HG02885 (cell line): ENCODE data around the gene ALOXE3.
"Not testable (repeated sequence)": the region's sequence is repeated elsewhere in the genome, so short reads cannot be mapped to it uniquely, and the experiment has no call there.

ENCODE experiments used
- ATAC-seq: cut with Tn5 transposase; IDR thresholded peaks from one replicate; pipeline ENCODE4 v1.9.1; 2021; ENCODE audit warnings: mild to moderate bottlenecking; ENCODE audit not compliant: unreplicated experiment, poor library complexity

The ALOXE3 gene

DNA sequence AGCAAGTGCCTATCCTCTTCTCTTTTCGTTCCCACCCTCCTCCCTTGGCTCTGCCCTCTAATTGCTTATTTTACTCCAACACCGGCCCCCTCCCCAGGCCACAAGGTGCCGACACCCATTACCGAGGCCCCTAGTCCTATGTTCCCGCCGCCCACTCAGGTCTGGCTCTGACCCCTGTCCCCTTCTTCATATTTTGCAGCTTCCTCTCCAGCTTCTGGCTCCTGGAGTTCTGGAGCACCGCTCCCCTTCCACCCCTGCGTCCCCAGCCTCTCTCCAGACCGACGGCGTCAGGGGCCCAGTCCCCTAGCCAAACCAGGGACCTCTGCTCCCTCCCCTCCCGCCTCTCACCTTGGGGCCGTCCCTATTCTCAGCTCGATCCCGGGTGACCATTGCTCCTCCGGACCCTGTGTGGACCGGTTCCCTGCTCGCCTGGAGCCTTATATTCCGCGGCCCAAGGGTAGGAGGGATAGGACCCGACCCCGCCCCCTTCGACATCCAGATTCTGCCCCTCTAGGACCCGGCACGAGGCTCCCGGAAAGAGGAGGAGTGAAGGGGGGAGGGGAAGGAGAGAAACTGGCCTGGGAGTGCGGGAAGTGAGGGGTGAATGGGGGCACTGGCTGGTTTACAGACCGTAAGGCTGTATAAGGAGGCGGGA, 5.5 kb upstream of the ALOXE3 start, which contains the start of gene HES7:
HES7 (minus strand) TSS at position 412 of the 655 bp plus-strand sequence; CDS start at position 390, 22 bp downstream.
- ATAC-seq, result no peak

DNA sequence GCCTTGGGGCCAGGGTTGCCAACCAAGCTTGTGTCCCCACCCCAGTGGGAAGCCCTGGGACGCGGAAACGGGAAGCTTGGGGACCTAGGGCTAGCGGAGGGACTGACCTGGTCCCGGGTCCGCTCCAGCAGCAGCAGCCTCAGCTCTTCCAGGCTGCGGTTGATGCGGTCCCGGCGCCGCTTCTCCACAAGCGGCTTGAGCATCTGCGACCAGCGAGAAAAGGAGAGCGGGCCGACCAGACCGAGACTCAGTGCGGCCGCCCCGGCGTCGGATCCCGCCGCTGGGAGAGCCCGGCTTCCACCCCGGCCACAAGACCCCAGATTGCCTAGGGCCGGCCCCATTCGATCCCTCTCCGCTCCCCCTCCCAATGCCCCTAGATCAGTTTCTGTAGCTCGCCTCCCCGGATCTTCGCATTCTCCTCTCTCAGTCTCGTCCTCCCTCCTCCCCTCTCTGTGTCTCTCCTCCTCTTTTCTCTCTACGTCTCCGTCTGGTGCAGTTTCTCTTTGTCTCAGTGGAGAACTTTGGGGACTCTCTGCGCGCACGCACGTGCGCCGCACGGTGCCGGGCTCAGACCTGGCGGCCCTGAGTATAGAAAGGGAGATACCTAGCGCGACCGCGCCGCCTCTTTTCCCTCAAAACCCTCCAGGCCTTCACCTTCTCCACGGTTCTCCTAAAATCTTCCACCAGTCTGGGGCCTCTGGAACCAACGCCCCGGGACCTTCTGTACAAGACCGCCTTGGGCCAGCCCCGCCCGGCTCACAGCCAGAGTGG, 4.8 kb upstream of the ALOXE3 start:
- ATAC-seq, result no peak

DNA sequence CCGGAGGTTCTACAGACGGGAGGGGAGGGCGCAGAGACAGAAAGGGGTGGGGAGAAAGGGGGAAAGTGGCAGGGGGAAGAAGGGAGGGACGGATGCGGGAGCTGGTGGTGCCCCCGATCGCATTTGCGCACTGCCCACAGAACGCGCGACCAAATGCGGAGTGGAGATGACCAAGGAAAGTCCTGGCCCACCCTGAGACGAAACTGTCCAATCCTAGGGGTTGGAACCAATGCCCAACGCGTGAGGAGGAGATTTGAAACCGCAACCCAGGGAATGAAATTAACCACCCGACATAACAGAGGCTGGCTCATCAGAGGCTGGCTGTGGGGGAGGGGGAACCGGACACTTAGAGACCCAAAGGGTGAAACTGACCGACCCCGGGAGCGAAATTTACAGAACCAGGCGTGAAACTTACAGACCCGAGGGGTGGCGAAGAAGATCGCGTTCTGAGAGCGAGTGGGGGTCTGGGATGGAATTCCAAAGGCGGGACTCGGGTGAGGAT, 4.2 kb upstream of the ALOXE3 start:
- no peak for ATAC-seq

DNA sequence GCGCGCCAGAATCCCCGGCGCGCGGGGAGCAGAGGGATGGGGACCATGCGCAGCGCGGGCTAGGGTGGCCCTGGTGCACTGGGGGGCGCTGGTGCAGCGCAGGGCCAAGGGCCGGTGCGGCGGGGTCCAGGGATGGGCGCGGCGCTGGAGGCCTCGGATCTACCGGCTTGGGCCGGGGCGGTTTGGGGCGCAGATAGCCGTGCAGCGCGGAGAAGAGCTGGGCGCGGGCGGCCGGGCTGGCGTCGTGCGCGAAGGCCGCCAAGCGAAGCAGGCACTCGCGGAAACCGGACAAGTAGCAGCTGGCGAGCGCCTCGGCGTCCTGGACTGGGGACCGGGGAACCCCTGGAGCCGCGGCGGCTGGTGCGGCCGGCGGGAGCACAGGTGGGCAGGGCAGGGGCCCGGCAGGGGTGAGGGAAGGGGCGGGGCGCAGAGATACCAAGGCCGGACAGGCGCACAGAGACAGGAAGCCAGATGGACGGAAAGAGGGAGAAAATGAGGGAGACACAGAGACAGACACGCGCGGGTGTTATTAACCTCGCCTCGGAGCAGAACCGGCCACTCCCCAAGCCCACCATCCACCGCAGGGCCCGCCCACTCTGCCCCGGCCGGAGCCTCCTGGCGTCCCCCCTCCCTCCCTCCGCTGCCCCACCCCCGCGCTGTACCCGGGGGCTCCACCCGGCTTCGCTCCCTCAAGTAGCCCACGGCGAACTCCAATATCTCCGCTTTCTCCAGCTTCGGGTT, 3.5 kb upstream of the ALOXE3 start:
- ATAC-seq, result peak; percentile 28

GRCh38 chr17:8121407-8121680, 3.0 kb upstream of the ALOXE3 start:
- no peak for ATAC-seq

DNA sequence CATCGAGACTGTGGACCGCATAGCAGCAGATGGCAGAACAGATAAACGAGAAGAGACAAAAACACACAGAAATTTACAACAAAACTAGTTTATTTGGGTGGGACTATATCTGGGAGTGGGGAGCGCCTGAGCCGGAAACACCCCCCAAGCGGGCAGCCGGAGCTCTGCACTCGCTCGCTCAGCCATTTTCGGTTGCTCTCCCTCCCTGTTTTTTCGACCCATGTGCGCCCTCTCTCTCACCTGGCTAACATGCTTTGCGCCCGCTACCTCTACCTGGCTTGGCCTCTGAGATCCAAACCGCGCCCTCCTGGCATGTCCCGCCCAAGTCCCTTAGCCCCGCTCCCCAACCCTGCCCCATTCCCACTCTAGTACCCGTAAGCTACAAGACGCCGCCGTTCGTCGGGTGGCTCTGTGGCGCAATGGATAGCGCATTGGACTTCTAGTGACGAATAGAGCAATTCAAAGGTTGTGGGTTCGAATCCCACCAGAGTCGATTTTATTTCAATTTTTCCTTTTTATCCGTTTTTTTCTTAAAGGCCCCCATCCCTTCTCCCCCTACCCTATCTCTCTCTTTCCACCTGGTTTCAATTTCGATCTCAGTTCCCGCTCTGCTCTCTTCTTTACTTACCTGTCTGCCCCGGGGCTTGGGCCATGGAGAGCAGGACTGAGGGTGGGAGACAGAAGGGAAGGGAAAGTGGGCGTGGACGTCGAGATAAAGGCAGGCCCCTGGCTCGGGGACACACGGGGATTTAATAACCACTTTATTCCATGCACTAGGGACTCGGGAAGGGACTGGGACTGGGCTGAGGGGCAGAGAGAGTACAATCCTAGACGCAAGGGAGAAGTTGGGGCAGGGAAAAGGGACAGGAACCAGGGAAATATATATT, 2.4 kb upstream of the ALOXE3 start:
- no peak for ATAC-seq

DNA sequence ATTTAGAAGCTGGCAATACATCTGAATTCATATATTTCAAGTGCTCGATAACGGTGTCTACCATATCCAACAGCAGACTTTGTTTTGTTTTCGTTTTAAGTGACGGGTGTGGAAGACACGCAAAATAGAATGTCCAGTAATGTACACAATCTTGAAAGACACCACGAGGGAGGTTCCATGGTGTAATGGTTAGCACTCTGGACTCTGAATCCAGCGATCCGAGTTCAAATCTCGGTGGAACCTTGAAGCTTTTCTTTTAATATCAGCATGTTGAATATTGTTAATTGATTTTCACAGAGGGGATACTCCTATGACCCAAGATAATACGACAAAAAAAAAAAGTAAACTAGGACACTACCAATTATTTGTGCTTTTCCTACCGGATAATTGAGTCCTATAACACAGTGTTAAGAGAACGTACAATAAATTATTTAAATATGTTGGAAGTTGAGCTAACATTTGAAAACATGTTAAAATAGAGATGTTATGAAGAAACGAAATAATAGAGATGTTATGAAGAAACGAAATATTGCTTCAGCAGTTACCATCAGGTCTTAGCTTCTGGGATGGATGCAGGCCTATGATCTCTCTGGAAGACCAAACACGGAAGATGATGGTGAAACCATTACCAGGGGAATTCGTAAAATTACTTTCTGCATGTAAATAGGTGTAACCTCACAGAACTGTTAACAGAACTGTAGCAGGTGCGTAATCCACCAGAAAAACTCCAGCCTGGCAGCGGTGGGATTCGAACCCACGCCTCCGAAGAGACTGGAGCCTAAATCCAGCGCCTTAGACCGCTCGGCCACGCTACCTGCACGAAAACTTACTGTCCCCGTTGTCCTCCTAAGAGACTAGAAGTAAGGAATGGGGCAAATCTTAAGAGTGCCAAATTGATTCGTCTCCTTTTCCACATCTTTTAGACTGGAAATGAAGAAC, 1.5 kb upstream of the ALOXE3 start:
- peak; percentile 36 for ATAC-seq

DNA sequence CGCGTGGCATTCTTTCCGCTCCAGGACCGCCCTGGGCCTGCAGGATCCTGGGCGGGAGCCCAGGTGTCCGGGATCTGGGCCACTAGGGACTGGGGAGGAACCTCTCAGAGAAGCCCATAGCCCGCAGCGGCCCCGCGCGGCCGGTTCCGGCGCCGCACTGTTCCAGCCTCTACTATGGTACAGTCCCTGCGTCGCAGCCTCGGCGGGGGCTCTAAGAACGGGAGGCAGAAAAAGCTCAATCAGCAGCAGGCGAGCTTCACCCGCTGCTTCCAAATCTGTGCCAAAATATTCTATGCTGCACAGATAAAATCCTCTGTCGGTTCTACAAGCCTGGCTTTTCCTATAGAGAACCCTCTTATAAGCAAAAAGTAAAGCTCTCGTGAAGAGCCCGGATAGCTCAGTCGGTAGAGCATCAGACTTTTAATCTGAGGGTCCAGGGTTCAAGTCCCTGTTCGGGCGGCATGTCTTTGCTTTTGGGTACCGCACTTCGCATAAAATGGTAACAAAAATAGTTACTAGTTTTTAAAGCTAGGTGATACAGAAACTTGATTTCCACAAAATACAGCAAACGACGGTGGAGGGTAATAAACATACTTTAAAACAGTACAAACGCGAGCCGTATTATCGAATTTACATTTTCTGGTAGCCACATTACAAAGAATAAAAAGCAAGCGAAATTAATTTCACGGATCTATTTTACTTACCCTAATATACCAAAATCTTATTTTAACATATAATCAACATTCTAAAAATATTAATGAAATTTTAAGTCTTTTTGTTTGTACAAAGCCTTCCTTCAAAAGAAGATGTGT, 661 bp upstream of the ALOXE3 start:
- ATAC-seq, result peak; percentile 50

- ATAC-seq, result no peak
These were observed 841 bp downstream of the ALOXE3 start for GRCh38 chr17:8117367-8117979.

- no peak for ATAC-seq
These were observed 1.5 kb downstream of the ALOXE3 start for GRCh38 chr17:8116776-8117175.

- ATAC-seq, result no peak
These were observed 7.4 kb downstream of the ALOXE3 start for GRCh38 chr17:8110907-8111306.

- no peak for ATAC-seq
These were observed 7.9 kb downstream of the ALOXE3 start for GRCh38 chr17:8110456-8110804.

DNA sequence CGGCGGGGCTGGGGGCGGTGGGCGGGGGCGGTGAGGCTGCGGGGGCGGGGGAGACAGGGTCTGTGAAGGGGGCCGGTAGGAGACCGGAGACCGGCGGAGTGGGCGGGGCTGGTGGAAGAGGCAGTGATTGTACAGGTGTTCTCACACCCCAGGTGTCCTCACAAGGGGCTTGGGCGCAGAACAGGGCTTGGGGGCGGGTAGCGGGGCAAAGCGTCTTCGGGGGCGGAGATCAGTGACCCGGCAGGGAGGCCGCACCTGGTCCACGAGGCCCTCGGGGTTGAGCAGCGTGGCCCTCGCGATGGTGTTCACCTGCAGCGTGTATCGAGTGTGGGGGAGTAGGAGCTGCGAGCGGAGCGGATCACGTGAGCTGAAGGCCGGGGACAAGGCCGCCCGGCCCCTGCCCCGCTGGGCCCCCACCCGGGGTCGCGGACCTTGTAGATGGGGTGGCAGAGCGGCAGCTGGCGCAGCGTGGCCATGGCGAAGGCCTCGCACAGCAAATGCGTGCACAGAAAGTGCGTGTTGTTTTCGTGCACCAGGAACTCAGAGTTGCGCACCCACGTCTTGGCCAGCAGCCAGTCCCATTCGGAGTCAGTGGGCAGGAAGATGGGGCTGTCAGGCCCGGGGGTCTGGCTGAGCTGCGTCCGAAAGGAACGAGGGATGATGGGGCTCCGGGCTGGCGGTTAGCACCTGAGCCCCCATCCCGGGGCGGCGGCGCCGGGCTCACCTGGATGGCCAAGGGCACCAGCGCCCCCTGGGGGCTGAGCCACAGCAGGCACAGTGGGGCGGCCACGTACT, 8.5 kb downstream of the ALOXE3 start:
- ATAC-seq, result no peak

DNA sequence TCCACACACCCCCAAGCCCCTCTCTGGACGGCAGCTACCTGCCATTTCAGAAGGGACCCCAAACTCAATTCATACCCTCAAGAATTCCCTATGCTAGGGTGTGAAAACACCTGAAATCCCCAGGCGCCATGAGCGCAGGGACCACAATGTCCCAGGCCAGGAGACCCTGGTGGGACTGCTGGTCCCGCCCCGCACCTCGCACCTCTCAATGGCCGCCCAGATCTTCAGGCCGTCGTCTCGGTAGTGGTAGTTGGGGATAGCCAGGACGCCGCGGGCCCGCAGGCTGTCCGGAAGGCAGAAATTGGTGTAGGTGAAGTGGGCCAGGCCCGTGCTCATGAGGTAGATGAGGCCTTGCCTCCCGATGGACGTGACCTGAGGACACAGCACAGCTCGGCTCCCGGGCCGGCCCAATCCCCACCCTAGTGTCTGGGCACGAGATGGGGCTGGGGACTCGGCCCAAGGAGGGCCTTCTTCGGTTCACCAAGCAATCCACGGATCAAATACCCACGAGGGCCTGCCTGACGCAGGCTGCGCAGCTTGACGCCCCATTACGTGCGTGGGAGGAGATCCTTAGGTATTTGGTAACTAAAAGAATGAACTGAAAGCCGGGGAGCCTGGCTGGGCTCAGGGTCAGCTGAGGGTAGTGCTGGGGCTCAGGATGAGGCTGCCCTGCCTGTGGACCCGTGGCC, 9.2 kb downstream of the ALOXE3 start:
- no peak for ATAC-seq

DNA sequence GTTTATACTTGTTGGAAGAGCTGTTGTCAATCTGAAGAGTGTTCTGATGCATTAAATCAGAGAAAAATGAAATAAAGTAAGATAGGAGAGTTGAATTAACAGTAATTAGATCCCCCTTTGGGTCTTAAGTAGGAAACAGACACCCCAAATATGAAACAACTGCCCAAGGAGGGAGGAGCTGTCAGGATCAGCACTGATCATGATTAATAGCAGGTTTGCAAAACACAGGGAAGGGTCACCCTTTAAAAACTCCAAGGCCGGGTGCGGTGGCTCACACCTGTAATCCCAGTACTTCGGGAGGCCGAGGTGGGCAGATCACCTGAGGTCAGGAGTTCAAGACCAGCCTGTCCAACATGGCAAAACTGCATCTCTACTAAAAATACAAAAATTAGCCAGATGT, 11.3 kb downstream of the ALOXE3 start:
- ATAC-seq, result not testable (repeated sequence)

GRCh38 chr17:8105957-8106398, 12.3 kb downstream of the ALOXE3 start:
- no peak for ATAC-seq

DNA sequence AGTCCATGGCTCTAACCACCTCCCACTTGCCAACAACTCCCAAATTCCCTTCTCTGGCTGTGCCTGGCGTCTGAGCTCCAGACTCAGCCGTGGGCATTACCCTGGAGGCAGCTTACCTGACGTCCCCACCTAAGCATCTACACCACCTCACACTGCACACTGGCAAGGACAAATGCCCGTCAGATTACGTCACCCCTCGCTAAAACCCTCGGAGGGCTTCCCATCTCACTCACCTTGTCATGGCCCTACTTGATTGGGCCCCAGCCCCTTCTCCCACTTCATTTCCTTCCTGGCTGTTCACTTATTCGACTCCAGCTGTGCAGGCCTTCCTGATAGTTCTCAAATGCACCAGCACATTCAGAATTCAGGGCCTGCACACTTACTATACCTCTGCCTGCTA, 13.4 kb downstream of the ALOXE3 start:
- no peak for ATAC-seq
